ENCODE measurements around the gene MTOR.

Gene MTOR

GRCh38 chr1:11062965-11063401, 199.4 kb downstream of the MTOR start:
- no peak for TF ChIP-seq CTCF (IDR thresholded peaks at IDR 0.05)
- no peak for DNase-seq (ENCODE audit: low spot score)
- no peak overlapping the region for H3K4me3 ChIP-seq

GRCh38 chr1:11061652-11062365, 200.5 kb downstream of the MTOR start:
- TF ChIP-seq CTCF (IDR thresholded peaks at IDR 0.05): no peak
- Histone ChIP-seq H3K27ac (no peak overlapping the region), H3K4me3 (no peak overlapping the region)
- DNase-seq (ENCODE audit: low spot score): no peak

More at GRCh38 chr1:11062965-11063401, 199.4 kb downstream of the MTOR start:
- no peak overlapping the region for H3K27ac ChIP-seq

GRCh38 chr1:11059968-11060830, 202.2 kb downstream of the MTOR start, which contains the start of gene SRM:
Gene SRM, minus strand, starts transcription at chr1:11060018. Its CDS starts 75 bp downstream, at chr1:11059943.
- peak; percentile 89 for DNase-seq (ENCODE audit: low spot score)
- TF ChIP-seq CTCF (IDR thresholded peaks at IDR 0.05): peak; percentile 40
- peak within 1 kb of the TSS; percentile 32 to 77 for H3K27ac ChIP-seq
- H3K4me3 ChIP-seq: peak within 1 kb of the TSS; percentile 99

- DNase-seq (ENCODE audit: low spot score): no peak
- H3K27ac ChIP-seq: peak overlapping the region; percentile 25 to 50
Measured at GRCh38 chr1:11059155-11059967, 203.0 kb downstream of the MTOR start.

GRCh38 chr1:11058595-11059154, 203.7 kb downstream of the MTOR start:
- TF ChIP-seq CTCF (IDR thresholded peaks at IDR 0.05): no peak
- Histone ChIP-seq H3K4me3 (peak overlapping the region; percentile 99), H3K27ac (peak overlapping the region in 1 of 2 donors; percentile 50)
- no peak for DNase-seq (ENCODE audit: low spot score)

More at GRCh38 chr1:11059155-11059967, 203.0 kb downstream of the MTOR start:
- TF ChIP-seq CTCF (IDR thresholded peaks at IDR 0.05): no peak
- H3K4me3 ChIP-seq: peak overlapping the region; percentile 99

GRCh38 chr1:11058026-11058425, 204.3 kb downstream of the MTOR start:
- Histone ChIP-seq H3K4me3 (no peak overlapping the region), H3K27ac (no peak overlapping the region)
- no peak for DNase-seq (ENCODE audit: low spot score)
- TF ChIP-seq CTCF (IDR thresholded peaks at IDR 0.05): no peak
